ENCODE results near the gene EEPD1.

The EEPD1 gene

GRCh38 chr7:36266190-36266589, 113.1 kb downstream of the EEPD1 start:
- ATAC-seq (ENCODE audit: low read depth), result no peak
- Mint-ChIP-seq H3K27me3 (peaks cover 2% of the 10 kb centered on the region), H3K36me3 (peaks cover 1% of the 10 kb centered on the region), H3K4me3 (no peak overlapping the region), H3K4me1 (peaks cover 7% of the 10 kb centered on the region), H3K9me3 (peaks cover 2% of the 10 kb centered on the region), H3K27ac (no peak overlapping the region)
- no peak for DNase-seq (ENCODE audit: low spot score in 2 of 2)

- Mint-ChIP-seq H3K27me3 (peaks cover 2% of the 10 kb centered on the region), H3K36me3 (peaks cover 1% of the 10 kb centered on the region), H3K4me3 (no peak overlapping the region), H3K9me3 (peaks cover 2% of the 10 kb centered on the region), H3K4me1 (peaks cover 7% of the 10 kb centered on the region), H3K27ac (no peak overlapping the region)
- no peak for ATAC-seq (ENCODE audit: low read depth)
- DNase-seq (ENCODE audit: low spot score in 2 of 2), result no peak
Measured at GRCh38 chr7:36266683-36267082, 113.6 kb downstream of the EEPD1 start.

GRCh38 chr7:36272211-36272566, 119.1 kb downstream of the EEPD1 start:
- H3K27ac Mint-ChIP-seq, result no peak overlapping the region
- H3K9me3 Mint-ChIP-seq, result peaks cover 2% of the 10 kb centered on the region
- H3K4me3 Mint-ChIP-seq, result no peak overlapping the region
- no peak for DNase-seq (ENCODE audit: low spot score in 2 of 2)
- H3K36me3 Mint-ChIP-seq, result peaks cover 1% of the 10 kb centered on the region
- no peak for ATAC-seq (ENCODE audit: low read depth)
- H3K4me1 Mint-ChIP-seq, result no peaks in the 10 kb centered on the region
- H3K27me3 Mint-ChIP-seq, result no peaks in the 10 kb centered on the region

- H3K9me3 Mint-ChIP-seq, result no peaks in the 10 kb centered on the region
- no peak overlapping the region for H3K4me3 Mint-ChIP-seq
- H3K27ac Mint-ChIP-seq, result no peak overlapping the region
- no peaks in the 10 kb centered on the region for H3K36me3 Mint-ChIP-seq
- H3K4me1 Mint-ChIP-seq, result no peaks in the 10 kb centered on the region
- no peak for ATAC-seq (ENCODE audit: low read depth)
- DNase-seq (ENCODE audit: low spot score in 2 of 2), result no peak
- no peaks in the 10 kb centered on the region for H3K27me3 Mint-ChIP-seq
Measured at GRCh38 chr7:36272567-36273269, 119.7 kb downstream of the EEPD1 start.

DNA sequence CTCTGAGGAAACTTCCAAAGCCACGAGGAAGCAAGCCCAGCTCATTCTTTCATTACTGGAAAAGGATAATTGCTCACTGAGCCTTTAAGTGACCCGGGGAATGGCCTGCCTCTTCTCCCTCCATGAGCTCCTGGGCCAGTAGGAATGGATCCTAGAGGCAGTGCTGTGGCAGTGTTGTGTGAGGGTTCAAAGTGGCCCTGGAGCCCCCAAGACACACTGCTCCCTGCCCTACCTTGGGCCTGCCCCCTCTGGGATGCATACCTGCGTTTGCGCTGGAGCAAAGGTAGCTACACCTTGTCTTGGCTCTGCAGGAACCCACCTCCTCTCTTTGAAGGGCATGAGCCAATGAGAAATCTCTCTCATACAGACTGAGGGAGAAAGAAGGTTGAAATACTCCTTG, 120.8 kb downstream of the EEPD1 start:
- H3K4me1 Mint-ChIP-seq, result no peaks in the 10 kb centered on the region
- no peak overlapping the region for H3K4me3 Mint-ChIP-seq
- ATAC-seq (ENCODE audit: low read depth), result no peak
- no peaks in the 10 kb centered on the region for H3K27me3 Mint-ChIP-seq
- H3K9me3 Mint-ChIP-seq, result no peaks in the 10 kb centered on the region
- H3K27ac Mint-ChIP-seq, result no peak overlapping the region
- H3K36me3 Mint-ChIP-seq, result no peaks in the 10 kb centered on the region
- no peak for DNase-seq (ENCODE audit: low spot score in 2 of 2)

GRCh38 chr7:36275735-36276284, 122.8 kb downstream of the EEPD1 start:
- DNase-seq (ENCODE audit: low spot score in 2 of 2), result no peak
- Mint-ChIP-seq H3K27ac (no peak overlapping the region), H3K4me3 (no peak overlapping the region), H3K27me3 (peaks cover 14% of the 10 kb centered on the region), H3K36me3 (no peaks in the 10 kb centered on the region), H3K4me1 (no peaks in the 10 kb centered on the region), H3K9me3 (no peaks in the 10 kb centered on the region)
- ATAC-seq (ENCODE audit: low read depth), result no peak

DNA sequence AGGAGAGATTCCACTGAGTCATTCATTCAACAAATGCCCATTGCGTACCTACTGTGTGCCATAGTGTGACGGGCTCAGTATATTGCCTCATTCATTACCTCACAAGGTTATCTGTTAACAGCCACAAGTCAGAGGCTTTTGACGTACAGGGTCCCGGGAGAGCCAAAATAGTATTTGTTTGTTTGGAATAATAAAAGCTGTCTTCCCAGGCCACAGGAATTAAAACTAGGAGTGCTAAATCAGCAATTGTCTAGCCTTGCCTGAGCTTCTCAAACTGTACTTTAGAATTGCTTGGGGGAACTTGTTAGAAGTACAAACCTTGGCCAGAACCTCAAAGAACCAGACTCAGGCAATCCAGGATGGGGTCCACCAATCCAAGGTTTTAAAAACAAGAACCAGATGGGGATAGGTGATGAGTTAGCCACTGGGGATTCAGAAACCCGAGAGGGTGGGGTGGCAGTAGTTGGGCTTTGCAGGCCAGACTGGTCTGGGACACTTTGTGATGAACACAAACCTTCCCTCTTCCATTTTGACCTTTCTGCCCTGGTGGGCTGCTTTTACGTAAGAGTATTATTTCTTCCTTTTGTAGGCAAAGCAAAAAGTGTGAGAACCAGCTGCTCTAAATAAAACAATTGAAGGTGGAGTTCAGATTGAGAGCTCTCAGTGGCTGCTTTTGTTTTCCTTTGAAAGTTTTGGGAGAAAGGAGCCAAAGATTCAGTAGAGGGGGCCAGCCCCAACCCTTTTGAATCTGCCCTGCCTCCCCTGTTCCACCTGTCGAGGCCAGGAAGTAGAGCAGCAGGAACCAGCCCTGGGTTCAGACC, 123.6 kb downstream of the EEPD1 start:
- DNase-seq (ENCODE audit: low spot score in 2 of 2) (no peak), ATAC-seq (ENCODE audit: low read depth) (no peak)
- Mint-ChIP-seq H3K27ac (no peak overlapping the region), H3K4me1 (no peaks in the 10 kb centered on the region), H3K9me3 (no peaks in the 10 kb centered on the region), H3K4me3 (no peak overlapping the region), H3K36me3 (no peaks in the 10 kb centered on the region), H3K27me3 (peaks cover 14% of the 10 kb centered on the region)

- no peaks in the 10 kb centered on the region for H3K4me1 Mint-ChIP-seq
- ATAC-seq (ENCODE audit: low read depth), result no peak
- DNase-seq (ENCODE audit: low spot score in 2 of 2), result no peak
- no peaks in the 10 kb centered on the region for H3K36me3 Mint-ChIP-seq
- H3K9me3 Mint-ChIP-seq, result no peaks in the 10 kb centered on the region
- H3K27ac Mint-ChIP-seq, result no peak overlapping the region
- peaks cover 14% of the 10 kb centered on the region for H3K27me3 Mint-ChIP-seq
- H3K4me3 Mint-ChIP-seq, result no peak overlapping the region
Measured at GRCh38 chr7:36277249-36277542, 124.1 kb downstream of the EEPD1 start.

- H3K27me3 Mint-ChIP-seq, result peaks cover 14% of the 10 kb centered on the region
- ATAC-seq (ENCODE audit: low read depth) (no peak), DNase-seq (ENCODE audit: low spot score in 2 of 2) (no peak)
- H3K4me1 Mint-ChIP-seq, result peaks cover 3% of the 10 kb centered on the region
- H3K4me3 Mint-ChIP-seq, result no peak overlapping the region
- no peak overlapping the region for H3K27ac Mint-ChIP-seq
- no peaks in the 10 kb centered on the region for H3K9me3 Mint-ChIP-seq
- H3K36me3 Mint-ChIP-seq, result no peaks in the 10 kb centered on the region
Measured at GRCh38 chr7:36278069-36278619, 125.1 kb downstream of the EEPD1 start.

GRCh38 chr7:36278620-36279172, 125.6 kb downstream of the EEPD1 start:
- Mint-ChIP-seq H3K27ac (no peak overlapping the region), H3K27me3 (peaks cover 14% of the 10 kb centered on the region), H3K4me1 (peaks cover 7% of the 10 kb centered on the region), H3K9me3 (no peaks in the 10 kb centered on the region), H3K4me3 (no peak overlapping the region), H3K36me3 (no peaks in the 10 kb centered on the region)
- DNase-seq (ENCODE audit: low spot score in 2 of 2) (no peak), ATAC-seq (ENCODE audit: low read depth) (no peak)

GRCh38 chr7:36279200-36279925, 126.3 kb downstream of the EEPD1 start:
- Mint-ChIP-seq H3K36me3 (no peaks in the 10 kb centered on the region), H3K4me3 (no peak overlapping the region), H3K27ac (no peak overlapping the region), H3K9me3 (no peaks in the 10 kb centered on the region), H3K4me1 (peaks cover 14% of the 10 kb centered on the region), H3K27me3 (peaks cover 14% of the 10 kb centered on the region)
- ATAC-seq (ENCODE audit: low read depth) (no peak), DNase-seq (ENCODE audit: low spot score in 2 of 2) (no peak)

- ATAC-seq (ENCODE audit: low read depth) (no peak), DNase-seq (ENCODE audit: low spot score in 2 of 2) (no peak)
- Mint-ChIP-seq H3K27me3 (peaks cover 14% of the 10 kb centered on the region), H3K9me3 (no peaks in the 10 kb centered on the region), H3K36me3 (no peaks in the 10 kb centered on the region), H3K4me1 (peaks cover 19% of the 10 kb centered on the region), H3K4me3 (no peak overlapping the region), H3K27ac (no peak overlapping the region)
Measured at GRCh38 chr7:36279926-36280315, 126.9 kb downstream of the EEPD1 start.

DNA sequence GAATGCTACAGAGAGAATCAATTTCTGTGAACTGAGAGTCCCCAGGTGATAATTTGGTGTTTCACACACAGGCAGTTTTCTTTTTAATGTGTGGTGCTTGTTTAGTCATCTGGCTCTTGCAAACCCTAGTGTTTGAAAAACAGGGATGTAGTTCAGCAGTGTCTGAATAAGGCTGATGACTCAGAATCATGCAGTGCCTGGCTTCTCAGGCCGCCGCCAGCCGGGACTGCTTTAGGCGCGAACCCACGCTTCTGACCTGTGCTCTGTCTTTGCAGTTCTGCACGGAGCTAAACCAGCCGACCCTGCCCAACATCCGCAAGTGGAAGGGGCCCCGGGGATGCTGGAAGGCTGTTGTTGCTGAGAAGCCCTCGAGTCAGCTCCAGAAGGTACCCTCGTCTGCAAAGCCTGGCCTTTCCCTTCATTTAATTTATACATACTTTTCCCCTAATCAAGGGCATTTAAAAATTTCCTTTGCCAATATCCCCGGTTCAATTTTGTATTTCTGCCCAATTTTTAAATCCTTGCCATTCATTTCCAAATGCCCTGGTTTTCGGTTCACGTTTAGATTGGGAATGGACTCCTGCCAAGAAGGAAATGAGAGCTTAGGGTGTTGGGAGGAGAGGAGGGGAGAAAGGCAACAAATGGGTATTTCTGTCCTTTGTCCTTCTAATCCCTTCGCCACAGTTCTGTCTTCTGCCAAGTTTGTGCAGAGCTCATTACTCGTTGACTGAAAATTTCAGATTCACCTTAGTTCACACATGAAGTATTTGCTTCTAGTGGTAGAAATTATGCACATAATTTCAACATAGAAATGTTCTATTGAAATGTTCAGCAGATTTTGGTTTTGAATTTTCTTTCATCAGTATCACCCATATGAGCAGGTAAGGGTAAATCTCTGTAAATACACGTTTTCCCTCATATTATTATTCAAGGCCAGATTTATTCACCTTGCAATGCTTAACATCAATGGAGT, 128.1 kb downstream of the EEPD1 start:
- peaks cover 23% of the 10 kb centered on the region for H3K4me1 Mint-ChIP-seq
- no peaks in the 10 kb centered on the region for H3K9me3 Mint-ChIP-seq
- H3K27ac Mint-ChIP-seq, result no peak overlapping the region

More for the DNA sequence above, 128.1 kb downstream of the EEPD1 start:
- H3K4me3 Mint-ChIP-seq, result no peak overlapping the region
- no peaks in the 10 kb centered on the region for H3K36me3 Mint-ChIP-seq
- ATAC-seq (ENCODE audit: low read depth) (no peak), DNase-seq (ENCODE audit: low spot score in 2 of 2) (no peak)
- H3K27me3 Mint-ChIP-seq, result peaks cover 14% of the 10 kb centered on the region

All from memory B cell (primary cell).